ENCODE results near the gene KCND1.

DNA sequence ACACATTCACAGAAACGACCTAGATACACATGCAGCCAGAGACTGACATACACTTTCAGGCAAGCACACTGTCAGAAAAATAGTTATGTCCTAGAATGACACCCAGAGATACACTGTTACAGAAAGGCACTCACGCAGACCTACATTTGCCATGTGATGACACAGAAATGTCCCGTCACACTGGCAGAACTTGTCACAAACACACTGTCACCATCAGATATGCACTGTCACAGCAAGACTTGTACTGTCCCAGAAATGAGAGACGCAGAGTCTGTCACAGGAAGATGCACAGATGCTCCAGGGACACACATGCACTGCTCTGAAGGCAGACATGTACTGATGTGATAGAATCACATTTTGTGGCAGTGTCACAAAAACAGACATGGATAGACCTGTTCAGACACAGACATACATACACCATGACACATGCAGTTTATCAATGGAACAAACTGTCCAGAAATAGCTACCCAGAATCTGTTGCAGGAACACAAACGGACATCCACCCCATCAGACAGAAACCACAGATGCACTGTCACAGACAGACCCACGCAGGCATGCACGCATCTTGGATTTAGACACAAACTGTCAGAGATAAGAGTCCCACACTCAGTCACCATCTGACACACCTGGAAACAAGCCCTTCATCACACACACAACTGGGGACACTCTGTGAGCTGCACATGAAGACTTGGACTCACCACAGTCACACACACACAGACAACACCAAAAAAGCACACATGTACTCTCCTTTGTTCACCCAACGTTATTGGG, 51.5 kb downstream of the KCND1 start:
- TF ChIP-seq YY1 (IDR thresholded peaks at IDR 0.05; ENCODE audit: insufficient read depth, insufficient read length) (no peak), ZNF274 (IDR thresholded peaks at IDR 0.05; ENCODE audit: low read depth, low read length) (no peak), SUZ12 (IDR thresholded peaks at IDR 0.05; ENCODE audit: extremely low read depth, insufficient read depth, insufficient read length) (no peak)
